HPDE6-E6E7 (cell line): ENCODE results near the gene TMEM269.

Experiments used
- DNase-seq: peaks from one replicate; pipeline ENCODE4 v3.0.0; 2011; ENCODE audit warnings: missing footprints; ENCODE audit errors: extremely low spot score

Gene TMEM269

DNA sequence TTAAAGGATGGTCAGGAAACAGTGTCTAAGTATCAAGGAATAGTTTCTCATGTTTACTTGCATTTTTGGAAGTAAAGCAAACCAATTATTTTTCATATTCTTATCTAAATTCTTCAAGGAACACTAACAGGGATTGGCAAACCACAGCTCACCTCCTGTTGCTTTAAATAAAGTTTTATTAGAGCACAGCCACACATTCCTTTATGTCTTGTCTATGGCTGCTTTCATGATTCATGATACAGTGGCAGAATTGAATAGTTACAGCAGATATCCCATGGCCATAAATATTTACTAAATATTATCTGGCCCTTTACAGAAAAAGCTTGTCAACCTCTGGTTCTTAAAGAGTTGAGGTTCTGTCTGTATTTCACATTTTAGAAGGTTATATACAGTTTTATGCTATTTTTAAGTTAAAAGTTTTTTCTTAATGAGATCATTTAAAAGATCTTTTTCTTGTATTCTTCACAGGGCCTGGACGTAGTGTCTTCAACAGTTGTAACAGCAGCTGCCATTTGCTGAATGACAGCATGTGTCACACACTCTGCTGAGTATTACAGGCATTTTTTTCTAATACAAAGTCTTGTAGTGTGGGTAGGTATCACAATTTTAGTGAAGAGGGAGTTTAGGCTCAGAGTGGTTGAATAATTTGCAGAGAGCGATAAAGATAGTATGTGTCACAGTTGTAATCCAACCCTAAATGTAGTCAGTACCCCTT, 64.2 kb downstream of the TMEM269 start:
- no peak for DNase-seq

DNA sequence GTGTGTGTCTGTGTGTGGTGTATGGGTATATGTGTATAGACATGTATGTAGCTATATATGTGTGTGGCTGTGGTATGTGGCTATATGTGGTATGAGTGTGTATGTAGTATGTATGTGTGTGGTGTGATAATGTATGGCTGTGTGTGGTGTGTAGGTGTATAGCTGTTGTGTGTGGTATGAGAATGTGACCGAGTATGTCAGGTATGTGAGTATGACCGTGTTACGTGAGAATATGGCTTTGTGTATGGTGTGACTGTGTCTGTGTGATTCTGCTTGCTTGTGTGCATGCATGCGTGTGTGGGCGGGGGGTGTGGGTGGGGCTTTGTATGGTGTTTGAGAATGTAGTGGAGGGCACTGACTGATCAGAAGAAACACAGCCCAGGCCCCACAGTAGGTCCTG, 65.2 kb downstream of the TMEM269 start:
- DNase-seq = no peak
